ENCODE measurements around the gene OSBP2.

The OSBP2 gene

DNA sequence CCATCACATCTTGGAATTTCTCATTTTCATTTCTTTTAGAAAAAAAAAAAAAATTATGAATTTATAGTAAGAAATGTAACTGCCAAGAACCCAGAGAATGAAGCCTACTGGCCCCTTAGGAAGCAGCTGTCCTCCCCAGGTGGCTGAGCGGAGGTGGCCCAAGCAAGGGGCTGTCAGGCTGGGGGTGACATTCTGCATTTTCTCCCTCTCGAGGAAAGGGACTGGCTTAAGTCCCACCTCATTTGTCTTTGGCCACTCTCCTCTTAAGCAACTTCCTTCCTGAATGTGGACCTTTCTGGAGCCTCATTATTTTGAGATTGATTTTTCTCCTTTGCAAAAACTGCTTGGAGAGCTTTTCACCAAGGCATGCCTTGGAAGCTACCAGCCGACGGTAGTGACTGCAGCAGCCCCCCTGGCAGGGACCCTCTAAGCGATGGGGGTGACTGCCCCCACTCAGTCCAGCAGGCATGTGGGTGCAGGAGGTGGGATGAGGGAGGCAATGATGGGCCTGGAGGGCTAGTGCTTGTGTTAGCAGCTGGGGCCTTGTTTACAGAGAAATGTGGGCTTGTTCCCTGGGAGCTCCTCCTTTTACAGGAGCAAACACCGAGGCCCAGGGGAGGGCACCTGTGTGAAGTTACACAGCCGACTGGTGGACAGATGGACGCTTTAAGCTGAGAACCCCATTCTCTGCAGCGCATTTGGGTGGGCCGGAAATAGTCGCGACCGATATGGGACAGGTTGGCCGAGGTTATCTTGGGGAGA, 162.2 kb downstream of the OSBP2 start:
- no peak for DNase-seq

DNA sequence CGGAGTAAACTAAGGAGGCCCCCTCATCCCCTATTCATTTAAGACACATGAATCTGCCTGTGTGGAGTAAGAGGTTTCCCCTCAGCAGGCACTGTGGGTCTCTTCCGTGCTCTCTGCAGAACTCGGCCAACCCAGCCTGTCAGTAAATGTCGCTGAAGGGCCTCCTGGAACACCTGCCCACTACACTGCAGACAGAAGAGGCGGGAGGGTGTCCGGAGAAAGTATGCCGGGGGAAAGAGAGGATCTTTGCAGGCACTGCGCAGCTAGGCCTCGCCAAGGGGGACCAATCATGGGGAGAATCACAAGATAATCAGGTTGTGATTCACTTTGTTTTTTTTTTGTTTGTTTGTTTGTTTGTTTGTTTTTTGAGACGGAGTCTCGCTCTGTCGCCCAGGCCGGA, 163.1 kb downstream of the OSBP2 start:
- no peak for DNase-seq

DNA sequence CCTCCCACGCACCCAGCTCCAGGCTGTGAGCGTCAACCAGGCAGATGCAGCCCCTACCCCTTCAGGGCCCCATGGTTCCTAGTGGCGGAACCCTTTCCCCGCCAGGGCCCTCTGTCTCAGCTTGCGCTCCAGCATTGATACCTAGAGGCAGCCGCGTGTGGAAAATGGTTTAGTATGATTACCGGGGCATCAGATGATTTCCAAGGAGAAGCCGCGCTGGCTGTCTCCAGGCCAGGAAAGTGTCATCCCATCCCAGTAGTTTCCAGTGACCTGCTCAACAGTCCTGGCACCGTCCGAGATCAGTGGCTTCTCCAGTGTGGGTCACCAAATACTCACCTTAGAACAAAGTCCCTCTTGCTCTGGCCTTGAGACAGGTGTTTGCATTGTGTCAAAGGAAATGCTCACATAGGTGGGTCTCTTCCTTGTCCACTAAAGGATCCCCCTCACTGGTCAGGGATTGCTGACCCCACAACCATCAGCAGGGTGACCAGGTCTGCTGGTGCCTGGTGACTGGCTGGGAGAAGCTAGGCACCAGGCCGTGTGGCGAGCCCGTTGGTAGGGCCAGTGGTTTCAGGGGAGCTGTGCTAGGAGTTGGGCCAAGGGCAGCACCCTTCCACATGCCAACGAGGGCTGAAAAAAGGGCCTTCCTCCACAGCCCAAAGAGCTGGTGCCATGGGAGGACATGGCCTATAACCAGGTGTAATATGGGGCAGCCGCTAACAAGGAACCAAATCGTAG, 164.5 kb downstream of the OSBP2 start:
- DNase-seq, result no peak

DNA sequence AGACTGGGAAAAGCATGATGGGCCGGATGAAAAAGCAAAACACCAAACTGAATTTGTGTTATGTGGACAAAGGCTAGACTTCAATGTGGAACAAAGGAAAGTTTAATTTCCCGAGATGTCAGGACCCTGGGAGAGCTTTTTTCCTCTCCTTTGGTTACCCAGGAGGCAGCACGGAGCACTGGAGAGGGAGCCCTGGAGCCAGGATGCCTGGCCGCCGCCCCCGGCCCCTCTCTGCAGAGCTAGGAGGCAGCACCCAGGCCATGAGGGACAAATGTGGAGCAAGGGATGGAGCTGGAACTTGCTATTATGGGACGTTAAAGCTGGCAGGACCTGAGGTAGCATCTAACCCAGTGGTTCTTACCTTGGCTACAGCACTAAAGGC, 165.0 kb downstream of the OSBP2 start:
- DNase-seq, result no peak

DNA sequence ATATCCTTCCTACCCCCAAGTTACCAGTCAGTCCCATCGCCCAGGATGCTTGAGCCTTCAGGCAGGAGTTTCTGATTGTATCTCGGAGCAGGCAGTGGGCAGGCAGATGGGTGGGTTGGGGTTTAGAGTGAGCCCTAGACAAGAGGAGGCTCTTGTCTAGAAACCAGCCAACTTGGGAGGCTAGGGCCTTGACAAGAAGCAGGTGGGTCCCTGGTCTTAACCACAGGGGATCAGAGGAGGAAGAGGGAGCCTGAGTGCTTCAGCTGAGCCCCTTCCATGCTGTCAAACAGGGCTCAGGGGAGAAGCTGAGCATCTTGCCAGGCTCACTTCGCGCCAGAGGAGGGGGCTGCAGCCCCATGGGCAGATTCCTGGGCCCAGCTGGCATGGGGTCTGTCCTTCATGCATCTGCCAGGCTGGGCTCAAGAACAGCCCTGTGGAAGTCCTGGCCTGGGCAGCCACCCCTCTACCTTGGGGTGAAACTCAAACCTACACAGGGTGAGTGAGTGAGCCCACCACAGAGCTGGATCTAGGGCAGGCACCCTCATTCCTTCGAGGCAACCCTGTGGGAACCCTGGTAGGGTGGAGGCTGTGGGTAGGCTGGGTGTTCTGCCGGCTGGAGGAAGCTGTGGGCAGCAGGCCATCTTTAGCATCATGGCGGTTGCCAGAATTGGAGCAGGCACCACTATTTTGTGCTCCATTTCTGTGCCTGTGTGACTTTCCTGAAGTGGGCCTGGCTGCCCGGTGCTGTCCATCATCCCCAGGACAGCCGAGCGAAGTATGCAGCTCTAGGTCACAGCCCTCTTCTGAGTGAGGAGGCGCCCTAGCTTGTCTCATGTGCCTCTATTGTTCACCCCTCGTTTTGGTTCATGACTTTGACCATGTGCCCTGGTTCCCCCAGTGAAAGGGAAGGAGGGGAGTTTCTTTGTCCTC, 165.8 kb downstream of the OSBP2 start:
- no peak for DNase-seq

DNA sequence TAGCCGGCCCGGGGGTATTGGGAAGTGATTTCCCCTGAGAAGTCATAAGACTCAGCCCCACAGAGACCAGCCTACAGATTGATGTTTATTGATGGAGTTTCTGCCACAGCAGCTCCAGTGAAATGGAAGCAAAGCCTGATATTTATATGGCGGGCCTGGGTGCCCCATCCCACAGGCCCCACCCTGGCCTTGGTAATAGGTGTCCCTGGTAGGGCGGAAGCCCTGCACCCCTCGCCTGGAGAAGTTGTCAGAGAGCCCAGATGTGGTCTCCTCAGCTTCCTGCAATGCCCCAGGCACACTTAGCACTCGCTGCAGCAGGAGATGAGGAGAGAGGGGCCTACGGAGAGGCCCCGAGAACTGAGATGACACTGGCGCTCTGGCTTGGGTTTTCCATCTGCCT, 166.5 kb downstream of the OSBP2 start:
- DNase-seq, result no peak

DNA sequence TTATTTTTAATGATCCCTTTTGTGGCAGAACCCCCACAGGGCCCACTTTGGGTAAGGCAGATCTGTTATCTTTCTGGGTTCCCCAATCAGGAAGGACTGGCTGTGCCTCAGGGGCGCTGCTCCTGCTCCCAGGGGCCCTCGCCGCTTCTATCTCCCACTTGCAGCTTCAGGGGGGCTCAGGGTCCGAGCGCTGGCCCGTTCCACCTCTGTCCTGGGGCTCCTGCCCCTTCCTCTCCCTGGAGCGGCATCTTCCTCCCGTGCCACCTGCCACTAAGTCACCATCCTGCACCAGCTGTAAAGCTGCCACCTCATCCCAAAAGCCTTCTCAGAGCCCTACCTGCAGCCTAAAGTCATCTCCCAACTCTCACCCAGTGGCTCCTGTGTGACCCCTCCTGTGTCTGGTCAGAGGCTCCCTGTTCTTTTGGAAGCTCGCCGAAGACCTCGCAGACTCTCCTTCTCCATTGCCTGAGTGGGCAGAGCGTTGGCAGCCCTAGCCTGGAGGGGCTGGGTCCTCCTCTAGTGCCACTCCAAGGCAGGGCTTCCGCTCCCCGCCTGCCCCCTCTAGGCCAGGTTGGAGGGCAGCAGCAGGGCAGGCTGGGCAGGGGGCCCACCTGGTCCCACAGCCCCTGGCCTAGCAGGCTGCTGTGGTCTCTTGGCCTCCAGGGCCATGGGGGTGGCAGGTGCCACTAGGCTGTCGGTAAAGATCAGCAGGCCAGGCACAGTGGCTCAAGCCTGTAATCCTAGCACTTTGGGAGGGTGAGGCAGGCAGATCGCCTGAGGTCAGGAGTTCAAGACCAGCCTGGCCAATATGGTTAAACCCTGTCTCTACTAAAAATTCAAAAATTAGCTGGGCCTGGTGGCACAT, 167.2 kb downstream of the OSBP2 start:
- DNase-seq, result no peak

DNA sequence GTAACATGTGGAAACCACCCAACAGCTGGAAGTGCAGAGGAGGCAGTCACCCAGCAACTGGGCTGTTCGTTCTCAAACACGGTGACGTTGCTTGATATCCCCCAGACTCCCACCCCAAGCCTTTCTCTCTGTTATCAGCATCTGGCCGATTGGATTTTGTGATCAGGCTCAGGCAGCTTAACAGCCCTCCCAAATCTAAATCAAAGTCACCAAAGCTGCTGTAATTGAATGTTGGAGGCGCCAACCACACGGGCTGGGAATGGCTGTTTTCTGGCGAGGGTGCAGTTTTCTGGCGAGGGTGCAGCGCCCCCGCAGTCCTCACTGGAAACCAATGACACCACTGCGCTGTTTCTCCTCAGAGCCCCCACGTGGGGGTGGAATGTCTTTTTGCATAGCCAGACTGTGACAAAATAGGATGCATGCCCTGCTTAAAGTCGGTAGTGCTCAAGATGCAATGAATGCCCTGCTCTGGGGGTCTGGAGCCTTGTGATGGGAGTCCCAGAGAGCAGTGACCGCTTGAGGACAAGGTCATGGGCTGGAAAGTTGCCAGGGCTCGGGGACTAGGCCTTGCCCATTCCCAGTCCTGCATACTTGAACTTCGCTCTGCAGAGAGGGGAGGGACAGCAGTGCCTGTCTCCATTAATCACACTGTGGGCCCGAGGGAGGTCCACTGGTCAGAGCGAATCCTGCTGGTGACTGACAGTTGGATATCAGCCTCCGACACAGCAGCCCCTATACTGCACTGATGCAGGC, 168.6 kb downstream of the OSBP2 start:
- DNase-seq, result no peak

DNA sequence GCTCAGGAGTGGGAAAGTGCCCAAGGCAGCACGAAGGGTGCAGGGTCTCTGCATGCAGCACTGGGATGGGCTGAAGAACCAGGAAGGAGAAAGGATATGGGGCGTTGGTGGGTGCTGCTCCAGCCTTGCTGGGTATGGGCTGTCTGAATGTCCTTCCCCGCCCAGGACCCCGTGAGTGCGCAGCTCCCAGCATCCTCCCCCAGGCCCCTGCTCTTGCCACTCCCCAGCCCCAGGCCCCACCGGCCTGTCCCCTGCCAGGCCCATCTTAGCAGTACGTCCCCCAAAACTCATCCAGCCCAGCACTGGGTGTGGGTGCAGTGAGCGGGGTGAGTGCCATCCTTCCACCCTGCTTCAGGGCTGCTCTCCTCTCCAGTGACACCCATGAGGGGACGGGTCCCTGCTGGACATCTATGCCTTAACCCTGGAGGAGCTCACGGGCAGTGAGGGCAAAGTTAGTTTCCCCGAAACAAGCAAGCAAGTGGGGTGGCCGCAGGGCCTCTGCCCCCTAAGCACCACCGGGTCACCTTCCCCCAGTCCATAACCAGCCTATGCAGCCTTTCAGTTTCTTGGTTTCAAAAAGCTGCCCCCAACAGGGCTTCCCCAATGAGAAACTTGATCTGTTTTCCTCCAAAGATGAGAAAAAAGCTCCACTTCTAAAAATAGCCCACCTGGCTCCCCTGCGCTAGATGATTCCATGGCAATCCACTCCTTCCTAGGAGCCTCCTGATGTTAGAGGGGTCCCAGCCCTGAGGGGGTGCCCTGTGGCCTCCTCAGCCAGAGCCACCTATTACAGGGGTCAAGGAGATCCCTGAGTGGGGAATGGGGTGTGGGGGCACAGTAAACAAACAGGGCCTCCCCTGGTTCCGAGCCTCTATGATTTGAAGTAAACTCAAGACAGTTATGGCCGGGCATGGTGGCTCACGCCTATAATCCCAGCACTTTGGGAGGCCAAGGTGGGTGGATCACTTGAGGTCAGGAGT, 170.1 kb downstream of the OSBP2 start:
- DNase-seq, result no peak

DNA sequence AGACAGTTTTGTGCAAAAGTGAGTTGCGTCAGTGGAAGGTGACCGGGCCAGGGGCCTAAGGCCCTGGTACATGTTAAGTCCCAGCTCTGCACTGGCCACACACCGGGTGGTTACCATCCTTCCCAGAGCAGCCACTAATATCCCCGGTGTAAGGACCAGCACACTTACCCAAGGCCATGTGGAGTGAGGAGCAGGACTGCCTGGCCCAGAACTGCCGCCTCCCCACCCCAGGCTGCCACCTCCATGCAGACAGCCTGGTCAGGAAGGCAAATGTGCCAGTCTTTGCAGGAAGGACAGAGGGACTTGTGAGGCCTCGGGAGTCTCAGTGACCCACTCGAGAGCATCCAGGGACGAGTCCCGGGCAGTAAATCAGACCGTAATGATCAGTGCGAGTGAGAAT, 171.0 kb downstream of the OSBP2 start:
- DNase-seq, result no peak

DNA sequence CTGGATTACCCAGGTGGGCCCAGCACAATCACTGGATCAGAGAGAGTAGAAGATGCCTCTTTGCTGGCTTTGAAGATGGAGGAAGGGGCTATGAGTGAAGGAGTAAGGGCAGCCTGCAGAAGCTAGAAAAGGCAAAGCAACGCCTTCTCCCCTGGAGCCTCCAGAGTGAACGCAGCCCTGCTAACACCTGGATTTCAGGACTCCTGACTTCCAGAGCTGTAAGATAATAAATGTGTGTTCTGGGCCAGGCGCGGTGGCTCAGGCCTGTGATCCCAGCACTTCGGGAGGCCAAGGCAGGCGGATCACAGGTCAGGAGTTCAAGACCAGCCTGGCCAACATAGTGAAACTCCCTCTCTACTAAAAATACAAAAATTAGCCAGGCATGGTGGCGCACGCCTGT, 171.5 kb downstream of the OSBP2 start:
- DNase-seq, result no peak

DNA sequence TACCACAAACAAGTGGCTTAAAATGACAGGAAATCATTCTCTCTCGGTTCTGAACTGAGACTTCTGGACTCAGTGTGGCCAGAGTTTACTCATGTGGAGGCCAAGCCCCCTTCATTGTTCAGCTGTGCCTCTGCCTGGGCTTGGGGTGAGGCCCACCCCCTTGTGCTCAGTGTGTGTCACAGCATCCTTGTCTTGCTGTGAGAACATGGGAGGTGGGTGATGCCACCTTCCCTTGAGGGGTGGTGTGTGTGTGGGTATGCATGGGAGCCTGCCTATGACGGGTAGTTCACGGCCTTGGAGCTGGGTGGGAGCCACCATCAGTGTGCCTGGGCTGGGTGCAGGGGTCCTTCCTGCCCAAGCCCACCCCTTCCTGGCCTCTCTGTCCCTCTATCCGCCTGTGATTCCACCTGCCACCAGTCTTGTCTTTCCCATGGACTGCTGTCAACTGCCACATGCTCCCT, 172.2 kb downstream of the OSBP2 start:
- no peak for DNase-seq

DNA sequence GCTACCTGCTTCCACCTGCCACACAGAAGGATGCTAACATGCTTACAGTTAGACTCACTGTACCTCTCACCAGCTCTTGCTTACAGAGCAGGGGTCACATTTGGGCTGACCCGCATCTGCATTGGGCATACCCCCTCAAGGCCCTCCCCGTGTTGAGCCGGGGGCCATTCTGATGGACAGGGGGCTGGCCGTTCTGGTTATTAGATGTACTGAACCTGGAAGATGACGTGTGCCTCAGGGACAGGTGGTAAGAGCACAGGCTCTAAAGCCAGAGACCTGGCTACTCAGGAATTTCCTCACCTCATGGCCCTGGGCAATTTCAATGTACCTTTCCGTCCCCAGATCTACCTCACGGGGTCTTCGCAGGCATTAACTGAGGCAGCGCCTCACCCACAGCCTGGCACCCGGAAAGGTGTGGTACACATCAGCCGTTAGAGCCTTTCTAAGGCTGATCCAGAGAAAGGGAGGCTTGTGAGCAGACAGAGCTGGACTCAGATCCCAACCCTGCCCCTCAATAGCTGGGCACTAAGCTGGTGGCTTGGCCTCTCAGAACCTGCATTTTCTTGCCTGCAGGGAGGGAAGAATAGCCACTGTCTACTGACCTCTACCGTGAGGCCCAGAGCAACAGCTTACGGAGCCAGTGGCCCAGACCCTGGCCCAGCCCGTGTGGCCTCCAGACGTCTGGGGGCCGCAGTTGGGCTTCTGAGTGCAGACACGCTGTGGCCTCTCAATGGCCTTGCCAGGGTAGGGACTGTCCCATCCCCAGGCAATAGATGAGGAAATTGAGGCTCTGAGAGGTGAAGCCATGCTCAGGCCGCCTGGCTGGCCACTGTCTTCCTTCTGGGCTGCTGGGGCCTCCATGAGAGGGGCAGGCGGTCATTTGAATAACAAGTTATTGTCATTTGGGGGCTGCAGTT, 173.3 kb downstream of the OSBP2 start:
- DNase-seq, result no peak

DNA sequence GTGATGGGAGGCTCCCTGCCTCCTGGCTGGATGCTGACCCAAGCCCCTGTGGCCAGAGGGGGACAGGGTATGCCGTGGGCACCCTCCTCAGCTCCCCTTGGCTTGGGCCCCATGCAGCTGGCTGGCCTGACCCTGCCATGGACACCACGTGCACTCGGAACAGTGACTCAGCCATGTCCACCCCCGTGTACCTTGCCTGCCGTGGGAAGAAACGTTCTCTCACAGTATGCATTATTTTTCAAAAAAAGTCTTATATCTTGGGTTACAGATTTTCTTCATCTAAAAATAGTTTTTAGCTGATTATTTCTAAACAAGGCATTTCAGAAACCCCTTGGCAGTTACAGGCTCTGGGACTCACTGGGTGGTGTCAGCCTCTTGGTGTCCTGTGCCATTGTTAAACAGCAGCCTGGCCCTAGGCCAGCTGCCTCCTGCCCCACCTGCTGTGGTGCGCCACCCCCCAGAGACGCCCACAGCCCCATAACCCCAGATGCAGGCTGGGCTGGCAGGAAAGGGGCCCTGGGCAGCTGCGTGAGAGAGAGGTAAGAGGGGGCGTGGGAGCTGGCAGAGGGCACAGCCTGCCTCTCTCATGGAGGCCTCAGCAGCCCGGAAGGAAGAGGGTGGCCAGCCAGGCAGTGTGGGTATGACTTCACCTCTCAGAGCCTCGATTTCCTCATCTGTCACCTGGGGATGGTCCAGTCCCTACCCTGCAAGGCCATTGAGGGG, 174.2 kb downstream of the OSBP2 start:
- DNase-seq, result no peak

DNA sequence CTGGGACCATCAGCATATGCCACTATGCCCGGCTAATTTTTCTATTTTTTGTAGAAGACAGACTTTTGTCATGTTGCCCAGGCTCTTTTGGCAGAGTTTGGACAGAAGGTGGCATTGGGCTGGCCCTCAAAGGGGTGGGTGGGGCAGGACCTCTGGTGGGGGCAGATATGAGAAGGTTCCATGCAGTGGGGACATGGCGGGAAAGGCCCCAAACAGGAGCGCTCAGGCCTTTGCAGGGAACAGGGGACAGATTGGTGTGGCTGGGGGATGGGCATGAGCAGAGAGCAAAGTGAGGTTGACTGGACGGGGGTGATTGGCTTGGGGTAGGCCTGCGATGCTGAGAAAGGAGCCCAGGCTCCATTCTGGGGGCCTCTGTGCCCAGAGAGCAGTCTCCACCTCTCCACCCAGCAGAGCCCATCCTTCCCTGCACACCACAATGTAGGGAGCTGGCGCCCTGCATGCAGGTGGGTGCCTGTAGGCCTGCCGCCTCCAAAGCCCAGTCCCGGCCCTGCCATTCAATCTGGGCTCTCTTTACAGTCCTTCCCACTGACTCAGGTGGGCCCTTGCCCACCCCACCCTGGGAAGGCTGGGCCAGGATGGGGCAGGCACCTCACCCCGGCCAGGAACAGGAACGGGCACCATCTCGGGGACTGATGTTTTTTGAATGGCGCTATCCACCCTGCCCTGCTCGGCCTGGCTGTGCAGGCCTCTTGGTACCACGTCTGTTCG, 175.2 kb downstream of the OSBP2 start:
- no peak for DNase-seq

DNA sequence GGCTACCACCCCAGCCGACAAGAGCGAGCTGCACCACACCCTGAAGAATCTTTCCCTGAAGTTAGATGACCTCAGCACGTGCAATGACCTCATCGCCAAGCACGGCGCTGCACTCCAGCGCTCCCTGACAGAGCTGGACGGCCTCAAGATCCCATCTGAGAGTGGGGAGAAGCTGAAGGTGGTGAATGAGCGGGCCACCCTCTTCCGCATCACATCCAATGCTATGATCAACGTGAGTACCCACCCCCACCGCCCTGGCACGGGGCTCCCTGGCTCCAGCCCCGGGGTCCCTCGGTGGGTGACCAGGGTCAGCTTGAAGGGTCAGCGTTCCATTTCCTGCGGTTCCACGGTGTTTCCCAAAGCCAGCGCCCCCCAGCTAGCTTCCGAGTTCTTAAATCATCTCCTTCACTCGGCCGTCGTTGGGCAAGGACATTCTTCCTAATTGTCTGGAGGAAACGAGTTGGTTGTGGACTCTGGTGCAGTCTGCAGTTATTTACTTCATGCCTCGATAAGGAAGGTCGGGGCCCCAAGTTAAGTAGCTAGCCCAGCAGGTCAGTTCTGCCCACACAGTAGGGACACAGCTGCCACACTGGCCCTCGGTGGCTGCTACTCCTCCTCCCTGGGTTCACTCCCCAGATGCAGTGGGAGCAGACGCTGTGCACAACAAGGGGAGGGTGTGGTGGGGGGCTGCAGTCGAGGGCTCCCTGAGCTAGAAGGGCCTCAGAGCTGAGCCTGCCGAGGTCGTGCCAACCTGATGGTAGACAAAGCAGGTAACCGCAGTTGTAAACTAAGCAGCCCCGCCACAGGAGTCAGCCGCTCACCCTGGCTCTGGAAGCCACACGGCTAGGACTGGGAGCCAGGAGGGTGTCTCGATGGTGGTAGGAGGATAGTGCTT, 176.0 kb downstream of the OSBP2 start:
- no peak for DNase-seq
